ENCODE results near the gene LRP1.

GRCh38 chr12:57142727-57143126, 14.4 kb downstream of the LRP1 start:
- no peak for TF ChIP-seq CTCF (IDR thresholded peaks at IDR 0.05; ENCODE audit: poor library complexity)
- no peak for TF ChIP-seq EZH2phosphoT487 (IDR thresholded peaks at IDR 0.05; ENCODE audit: low read depth, severe bottlenecking, unreplicated experiment)
